Skeletal muscle cell (primary cell): ENCODE data around the gene USP47.

Experiments used
- DNase-seq: peaks from one replicate; pipeline ENCODE4 v3.0.0-alpha.2; 2010; ENCODE audit warnings: low read depth
- H3K4me3 ChIP-seq: 2 replicates; pipeline ENCODE4 v1.5.1; 2011; ENCODE audit warnings: low read depth, mild to moderate bottlenecking, control low read depth, low read length, moderate library complexity

Gene USP47, protein sequence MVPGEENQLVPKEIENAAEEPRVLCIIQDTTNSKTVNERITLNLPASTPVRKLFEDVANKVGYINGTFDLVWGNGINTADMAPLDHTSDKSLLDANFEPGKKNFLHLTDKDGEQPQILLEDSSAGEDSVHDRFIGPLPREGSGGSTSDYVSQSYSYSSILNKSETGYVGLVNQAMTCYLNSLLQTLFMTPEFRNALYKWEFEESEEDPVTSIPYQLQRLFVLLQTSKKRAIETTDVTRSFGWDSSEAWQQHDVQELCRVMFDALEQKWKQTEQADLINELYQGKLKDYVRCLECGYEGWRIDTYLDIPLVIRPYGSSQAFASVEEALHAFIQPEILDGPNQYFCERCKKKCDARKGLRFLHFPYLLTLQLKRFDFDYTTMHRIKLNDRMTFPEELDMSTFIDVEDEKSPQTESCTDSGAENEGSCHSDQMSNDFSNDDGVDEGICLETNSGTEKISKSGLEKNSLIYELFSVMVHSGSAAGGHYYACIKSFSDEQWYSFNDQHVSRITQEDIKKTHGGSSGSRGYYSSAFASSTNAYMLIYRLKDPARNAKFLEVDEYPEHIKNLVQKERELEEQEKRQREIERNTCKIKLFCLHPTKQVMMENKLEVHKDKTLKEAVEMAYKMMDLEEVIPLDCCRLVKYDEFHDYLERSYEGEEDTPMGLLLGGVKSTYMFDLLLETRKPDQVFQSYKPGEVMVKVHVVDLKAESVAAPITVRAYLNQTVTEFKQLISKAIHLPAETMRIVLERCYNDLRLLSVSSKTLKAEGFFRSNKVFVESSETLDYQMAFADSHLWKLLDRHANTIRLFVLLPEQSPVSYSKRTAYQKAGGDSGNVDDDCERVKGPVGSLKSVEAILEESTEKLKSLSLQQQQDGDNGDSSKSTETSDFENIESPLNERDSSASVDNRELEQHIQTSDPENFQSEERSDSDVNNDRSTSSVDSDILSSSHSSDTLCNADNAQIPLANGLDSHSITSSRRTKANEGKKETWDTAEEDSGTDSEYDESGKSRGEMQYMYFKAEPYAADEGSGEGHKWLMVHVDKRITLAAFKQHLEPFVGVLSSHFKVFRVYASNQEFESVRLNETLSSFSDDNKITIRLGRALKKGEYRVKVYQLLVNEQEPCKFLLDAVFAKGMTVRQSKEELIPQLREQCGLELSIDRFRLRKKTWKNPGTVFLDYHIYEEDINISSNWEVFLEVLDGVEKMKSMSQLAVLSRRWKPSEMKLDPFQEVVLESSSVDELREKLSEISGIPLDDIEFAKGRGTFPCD (N-terminal part only)

DNA sequence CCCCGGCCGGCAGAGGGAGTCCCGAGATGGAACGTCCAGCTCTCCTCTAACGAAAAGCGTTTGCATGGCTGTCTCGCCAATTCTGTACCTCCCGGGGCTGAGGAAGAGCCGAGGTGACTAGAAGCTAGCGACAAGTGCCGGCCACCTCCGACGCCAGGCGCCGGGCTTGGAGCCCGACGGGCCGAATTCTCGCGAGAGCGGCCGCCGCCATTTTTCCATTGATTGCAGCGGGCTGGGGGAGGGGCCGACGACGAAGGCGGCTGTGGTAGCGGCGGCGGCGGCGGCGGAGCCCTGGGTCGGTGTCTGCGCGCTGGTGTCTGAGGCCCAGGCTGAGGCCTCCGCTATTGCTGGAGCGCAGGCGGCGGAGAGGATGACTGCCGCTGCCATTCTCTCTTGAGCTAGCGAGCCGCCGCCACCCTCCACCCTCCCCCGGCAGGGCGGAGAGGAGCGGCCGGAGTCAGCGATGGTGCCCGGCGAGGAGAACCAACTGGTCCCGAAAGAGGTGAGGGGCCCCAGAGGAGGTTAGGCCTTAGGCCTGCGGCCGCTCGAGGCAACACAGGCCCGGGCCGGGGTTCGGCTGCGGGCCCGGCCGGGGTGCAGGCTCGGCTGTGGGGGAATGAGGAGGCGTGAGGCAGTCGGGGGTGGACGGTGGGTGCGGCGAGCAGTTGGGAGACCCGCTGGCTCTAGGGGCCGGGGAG, at the start of gene USP47:
Gene USP47, plus strand, starts transcription at position 250 of the 698 bp plus-strand sequence. Its CDS starts 214 bp downstream, at position 464.
- peak within 1 kb of the TSS; percentile 83 for H3K4me3 ChIP-seq
- DNase-seq = peak; percentile 34

DNA sequence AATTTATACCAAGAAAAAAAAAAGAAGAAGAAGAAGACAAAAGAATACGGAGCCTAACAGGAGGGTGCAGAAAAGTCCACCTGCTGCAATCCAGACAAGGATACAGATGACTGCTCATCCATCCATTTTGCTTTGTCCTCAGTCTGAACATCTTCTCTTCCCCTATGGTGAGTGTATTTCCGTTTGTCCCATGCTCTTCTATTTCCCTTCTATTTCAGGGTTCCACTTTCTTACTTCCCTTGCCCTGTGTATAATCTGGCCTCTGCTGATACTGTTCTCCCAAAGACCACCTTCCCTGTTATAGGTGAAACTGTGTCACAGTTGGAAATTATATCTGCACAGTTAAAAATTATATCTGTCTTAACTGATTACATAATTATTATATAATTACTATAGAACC, 48.7 kb upstream of the USP47 start:
- H3K4me3 ChIP-seq = no peak overlapping the region
- DNase-seq = no peak

DNA sequence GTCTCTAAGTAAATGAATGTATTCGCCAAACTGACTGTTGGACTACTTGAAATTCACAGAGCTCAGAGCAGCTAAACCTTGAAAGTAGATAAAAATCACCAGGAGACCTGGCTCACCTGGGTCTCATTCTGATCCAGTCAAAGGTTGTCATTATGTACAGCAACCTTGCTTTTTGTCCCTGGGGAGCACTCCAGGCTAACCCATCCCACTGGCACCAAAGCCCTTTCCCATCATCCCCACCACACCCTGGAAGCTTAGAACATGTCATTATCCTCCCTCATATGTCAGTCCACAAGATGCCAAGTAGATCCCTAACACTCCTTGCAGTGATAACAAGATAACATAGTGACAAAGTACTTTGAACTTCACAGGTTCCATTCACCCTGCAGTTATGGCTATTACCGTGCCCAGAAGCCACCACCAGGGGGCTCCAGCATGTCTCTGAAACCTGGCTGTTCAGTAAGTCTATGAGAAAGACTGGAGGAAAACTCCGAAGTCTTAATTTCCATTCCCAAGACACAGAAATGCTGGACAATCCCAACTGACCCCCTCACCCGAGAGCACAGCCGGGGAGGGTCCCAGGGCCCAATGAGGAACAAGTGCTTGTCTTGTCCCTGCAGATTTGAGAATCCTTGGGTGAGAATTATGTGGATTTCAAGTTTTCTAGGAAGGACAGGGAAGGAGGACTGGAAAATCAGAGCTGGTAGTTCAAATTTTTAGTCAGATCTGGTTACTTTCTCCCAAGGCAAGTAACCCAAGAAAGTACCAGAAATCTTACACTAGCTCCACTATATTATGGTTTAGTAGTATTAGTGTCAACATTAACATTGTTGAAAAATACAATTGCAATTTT, 43.0 kb upstream of the USP47 start:
- H3K4me3 ChIP-seq = no peak overlapping the region
- no peak for DNase-seq

DNA sequence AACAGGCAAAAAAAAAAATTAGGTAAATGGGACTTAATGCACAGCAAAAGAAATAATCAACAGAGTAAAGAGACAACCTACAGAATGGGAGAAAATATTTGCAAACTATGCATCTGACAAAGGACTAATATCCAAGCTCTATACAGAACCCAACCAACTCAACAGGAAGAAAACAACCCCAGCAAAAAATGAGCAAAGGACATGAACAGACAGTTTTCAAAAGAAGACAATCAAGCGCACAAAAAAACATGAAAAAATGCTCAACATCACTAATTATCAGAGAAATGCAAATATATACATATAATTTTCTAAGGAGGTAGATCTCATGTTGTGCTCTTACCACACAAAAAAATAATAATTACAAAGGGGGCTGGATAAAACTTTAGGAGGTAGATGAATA, 36.5 kb upstream of the USP47 start:
- no peak overlapping the region for H3K4me3 ChIP-seq
- no peak for DNase-seq

DNA sequence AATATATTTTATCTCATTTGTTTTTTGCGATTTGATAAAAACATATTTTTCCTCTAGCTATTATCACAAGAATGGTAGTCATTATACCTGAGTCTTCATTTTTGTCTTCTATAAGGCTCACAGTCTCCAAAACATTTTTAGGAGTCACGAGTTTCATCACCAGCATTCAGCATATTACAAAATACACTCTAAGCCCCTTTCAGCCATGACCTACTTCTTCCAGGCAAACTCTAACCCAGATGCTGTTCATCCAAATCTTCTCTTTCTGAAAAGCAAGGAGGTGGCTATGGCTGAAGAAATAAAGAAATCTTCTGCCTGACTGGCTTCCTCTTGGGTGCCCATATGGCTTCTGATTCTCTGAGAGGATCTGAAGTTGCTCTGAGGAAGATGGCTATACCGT, 35.7 kb upstream of the USP47 start:
- no peak for DNase-seq
- no peak overlapping the region for H3K4me3 ChIP-seq

DNA sequence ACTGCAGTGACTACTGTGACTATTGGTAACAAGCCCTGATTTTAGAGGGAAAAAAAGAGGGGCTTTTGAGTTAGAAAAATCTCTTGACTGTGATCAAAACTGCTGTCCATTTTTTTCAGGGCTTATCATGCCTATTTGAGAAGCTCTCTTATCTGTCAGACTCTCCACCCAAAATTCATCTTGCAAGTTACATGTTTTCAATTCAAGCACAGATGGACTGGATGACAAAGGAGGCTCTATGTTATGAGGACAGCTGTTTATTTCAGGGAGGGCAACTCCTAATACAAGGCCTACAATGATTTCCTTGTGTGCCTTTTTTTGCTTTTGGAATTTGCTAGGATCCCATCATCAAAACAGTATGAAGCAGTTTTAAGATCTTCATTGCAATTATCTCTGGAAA, 35.2 kb upstream of the USP47 start:
- H3K4me3 ChIP-seq = no peak overlapping the region
- no peak for DNase-seq

DNA sequence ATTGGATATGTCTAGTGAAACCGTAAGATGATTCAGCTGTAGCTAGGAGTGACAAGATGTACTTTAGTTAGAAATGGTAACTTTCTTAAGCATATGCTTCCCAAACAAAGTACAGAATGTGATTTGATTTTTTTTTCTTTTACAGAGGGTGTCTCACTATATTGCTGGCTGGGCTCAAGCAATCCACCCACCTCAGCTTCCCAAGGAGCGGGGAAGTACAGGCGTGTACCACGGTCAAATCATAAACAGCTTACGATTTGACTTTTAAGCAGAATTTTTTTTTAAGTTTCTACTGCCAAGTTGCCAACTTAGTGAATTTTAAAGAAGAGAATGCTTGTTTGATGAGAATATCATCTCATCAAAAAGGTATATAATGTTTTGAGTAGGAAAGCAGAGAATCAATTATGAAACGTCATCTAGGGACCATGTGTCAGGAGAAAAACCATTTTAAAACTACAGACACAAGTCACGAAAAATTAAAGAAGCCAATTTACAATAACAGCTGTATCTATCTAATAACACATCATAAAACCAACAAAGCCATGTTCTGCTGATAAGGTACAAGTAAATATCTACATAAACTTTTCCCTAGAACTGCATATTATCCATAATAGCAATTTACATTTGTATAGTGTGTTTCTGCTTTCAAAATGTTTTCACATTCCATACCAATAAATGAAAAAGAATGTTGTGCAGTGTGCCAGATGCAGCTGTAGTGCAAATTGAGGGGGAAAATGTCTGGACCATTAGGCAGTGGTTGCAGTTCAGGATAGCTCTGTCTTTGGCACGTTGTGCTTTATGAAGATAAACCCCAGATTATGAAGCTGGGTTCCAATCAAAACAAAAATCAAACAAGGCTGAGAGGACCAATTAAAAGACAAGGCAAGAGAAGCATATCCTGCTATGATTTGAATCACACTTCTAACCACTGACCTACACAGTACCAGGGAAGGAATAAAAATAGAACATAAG, 33.7 kb upstream of the USP47 start:
- H3K4me3 ChIP-seq = no peak overlapping the region
- no peak for DNase-seq

DNA sequence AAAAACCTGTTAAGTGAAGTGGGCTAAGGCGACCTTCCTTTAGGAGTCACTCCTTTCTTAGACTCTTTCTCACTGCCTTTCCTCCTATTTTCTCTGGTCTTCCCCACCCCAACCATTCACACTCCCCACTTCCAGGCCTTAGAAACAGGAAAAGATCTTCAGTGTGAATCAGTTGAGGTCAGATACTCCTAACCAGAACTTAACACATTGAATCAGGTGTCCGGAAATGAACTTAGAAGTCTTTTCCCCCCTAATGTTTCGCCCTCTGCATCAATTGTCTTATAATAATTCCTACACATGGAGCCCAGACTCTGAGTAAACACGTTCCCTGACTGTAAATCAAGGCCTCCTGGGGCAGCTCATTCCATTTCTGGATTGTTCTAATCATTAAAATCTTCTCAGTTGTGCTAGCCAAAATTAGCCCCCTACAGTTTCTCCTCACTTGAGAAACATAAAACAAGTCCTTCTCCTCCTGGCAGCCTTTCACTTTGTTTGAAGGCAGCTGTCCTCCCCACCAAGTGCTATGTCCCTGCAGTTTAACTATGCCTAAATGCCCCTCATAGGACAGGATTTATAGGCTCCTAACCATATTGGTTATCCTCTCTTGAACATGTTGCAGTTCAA, 32.7 kb upstream of the USP47 start:
- H3K4me3 ChIP-seq = no peak overlapping the region
- DNase-seq = no peak

DNA sequence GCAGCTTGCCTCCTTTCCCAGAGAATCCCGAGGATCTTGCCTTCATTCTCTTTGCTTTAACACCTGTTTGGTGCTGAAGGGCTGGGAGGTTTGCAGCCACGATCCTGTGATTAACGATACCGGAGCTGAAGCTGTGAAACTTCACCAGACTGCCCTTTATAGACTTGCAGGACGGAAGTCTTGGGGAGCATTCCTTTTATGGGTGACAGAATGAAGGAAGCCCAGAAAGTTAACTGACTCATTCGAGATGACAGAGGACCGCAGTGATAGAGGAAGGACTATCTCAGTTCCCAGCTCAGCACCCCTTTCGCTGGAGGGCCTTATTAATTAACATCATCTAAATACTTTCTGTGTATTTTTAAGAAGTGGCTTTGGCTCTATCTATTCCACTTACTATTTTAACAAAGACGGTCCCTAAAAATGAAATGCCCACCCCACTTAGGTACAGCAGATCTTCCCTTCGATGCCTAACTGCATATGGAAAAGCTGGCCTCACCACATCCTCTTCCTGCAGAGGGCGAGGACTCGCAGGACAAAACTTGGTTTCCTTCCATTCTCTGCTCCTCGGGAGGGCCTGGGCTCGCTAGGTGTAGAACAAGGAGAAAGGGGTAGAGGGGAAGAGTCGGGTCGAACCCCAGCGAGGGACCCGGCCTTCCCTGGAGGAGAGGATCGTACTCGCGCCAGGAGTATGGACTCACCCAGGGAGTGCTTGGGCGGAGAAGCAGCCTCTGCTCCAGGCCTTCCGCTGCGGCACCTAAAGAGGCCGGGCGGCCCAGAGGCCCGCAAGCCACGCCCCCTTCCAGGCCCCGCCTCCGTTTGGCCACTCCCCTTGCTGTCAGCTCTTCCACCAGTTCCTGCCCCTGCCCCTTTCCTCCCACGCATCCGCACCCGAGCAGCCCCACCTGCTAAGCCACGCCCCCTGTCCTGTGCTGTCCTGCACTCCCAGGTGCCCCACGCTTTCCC, 30.7 kb upstream of the USP47 start:
- no peak overlapping the region for H3K4me3 ChIP-seq
- DNase-seq = no peak

DNA sequence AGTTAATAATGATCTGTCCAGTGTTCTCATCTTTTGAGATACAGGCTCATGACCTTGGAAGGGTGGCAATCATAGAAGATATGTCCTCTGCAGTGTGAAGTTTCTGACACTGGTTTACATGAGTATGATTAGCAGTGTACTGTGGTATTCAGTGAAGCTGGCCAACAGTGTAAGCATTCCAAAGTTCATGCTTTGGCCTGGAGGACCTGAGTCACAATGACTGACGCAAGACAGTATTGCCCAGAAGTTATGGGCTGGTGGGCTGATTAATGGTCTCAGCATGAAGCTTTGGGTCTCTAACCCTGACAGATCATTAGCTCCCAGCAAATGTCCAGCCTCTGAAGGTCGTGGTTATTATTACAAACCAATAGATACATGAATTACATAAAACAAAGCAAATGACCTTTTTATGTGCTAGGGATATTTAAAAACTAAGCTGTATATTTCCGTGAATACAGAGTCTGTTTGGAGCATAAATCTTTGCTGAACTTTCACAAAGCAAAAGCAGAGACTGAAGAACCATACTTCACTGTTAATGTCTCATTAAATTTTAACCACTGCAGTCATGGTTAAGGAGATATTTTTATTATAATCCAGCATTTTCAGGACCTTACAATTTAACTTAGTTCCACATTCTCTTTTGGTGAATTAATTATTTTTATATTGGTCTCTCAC, 28.3 kb upstream of the USP47 start:
- peak; percentile 93 for DNase-seq
- H3K4me3 ChIP-seq = no peak overlapping the region

DNA sequence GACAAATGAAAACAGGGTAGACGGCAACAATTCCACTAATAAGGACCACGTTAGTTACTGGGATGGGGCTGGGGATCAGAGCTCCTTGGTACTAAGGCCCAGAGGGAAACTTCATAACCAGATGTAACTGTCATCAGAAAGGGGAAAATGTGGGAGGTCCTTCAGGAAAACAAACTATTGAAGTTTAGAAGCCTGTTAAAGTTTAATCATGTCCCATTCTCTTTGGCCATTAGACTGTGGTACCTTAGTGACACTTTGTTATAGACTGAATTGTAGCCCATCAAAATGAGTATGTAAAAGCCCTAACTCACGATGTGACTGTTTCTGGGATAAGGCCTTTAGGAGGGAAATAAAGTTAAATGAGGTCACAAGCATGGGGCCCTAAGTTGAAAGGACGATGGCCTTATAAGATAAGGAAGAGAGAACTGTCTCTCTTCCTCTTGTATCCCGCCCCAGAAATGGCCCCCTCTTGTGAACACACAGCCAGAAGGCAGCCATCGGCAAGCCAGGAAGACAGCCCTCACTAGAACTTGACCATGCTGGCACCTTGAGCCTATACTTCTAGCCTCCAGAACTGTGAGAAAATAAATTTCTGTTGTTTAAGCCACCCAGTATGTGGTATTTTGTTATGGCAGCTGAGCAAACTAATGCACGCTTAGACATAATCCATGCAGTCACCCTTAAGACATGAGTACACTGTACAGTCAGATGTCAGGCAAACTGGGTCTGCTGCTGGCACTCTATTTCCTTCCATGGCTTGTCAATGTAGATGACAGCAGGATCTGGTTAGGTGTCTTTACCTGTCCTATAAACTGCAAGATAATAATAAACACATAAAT, 26.9 kb upstream of the USP47 start:
- no peak for DNase-seq
- no peak overlapping the region for H3K4me3 ChIP-seq

DNA sequence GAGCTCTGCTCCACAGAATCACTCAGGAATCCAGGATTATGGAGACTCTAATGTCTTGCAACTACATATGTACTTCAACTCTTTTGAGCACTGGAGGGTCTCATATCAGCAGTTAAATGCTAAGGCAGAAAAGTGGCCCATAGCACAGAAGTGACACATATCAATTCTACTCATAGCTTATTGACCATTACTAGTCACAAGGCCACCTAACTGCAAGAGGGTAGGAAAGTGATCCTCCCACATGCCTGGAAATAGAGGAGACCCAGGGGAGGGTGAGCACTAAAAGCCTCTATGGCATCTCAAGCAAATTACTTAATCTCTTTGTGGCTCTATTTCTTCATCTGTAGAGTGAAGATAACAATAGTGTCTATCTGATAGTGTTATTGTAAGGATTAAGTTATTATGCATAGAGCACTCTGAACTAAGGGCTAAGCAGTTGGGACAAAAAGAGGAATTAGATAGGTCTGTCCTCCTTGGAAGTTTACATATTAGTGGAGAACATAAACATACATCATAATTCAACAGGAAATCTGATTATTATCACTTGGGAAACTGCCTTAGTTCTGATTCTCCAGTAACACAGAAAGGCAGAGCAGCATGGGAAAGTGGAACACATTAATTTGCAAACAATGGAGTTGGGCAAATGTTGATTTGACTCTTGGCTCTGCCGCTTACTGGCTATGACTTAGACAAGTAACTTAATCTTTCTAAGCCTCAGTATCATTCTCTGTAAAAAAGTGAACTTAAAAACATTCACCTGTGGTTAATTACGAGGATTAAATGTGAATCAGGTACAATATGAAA, 25.1 kb upstream of the USP47 start:
- peak; percentile 52 for DNase-seq
- H3K4me3 ChIP-seq = no peak overlapping the region

DNA sequence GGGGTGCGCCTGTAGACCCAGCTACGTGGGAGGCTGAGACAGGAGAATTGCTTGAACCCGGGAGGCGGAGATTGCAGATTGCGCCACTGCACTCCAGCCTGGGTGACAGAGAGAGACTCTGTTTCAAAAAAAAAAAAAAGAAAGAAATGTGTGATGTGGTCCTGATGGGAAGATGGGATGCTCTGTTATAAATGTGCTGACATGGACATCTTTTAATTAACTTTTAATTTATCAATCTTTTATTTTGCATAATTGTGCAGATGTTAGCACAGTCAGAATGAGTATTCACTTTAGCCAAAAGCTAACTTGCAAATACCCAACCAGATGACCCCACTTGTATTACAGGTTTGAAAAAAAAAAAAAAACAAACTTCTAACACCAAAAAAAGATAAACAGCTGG, 23.8 kb upstream of the USP47 start:
- no peak overlapping the region for H3K4me3 ChIP-seq
- no peak for DNase-seq
